Measurements from ENCODE around the gene BOC.

BOC gene

DNA sequence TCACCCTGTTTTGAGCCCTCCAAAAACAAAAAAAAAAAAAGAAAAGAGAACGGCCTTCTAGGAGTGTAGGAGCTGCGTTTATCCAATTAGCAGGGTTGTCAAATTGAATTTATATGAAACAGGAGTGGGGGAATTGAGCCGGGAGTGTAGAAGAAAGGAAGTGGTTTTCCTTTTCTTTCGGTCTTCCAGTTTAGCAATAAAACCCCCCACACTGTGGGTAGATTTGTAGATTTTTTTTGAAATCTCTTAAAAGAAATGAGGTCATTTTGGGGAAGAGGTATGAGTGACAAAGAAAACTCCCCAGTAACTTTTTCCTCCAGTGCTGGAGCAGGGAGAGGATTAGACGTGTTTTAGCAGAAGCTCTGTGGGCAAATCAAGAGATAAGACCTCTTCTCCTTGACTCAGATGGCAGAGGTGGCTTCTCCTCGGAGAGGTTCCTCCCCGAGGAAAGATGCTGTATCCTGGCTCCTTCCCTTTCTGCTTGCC, 30.8 kb downstream of the BOC start:
- TF ChIP-seq POLR2AphosphoS5 (IDR thresholded peaks at IDR 0.05; ENCODE audit: low read depth) (no peak), SPI1 (IDR thresholded peaks at IDR 0.05; ENCODE audit: borderline replicate concordance, low read depth) (peak; percentile 1; the same call in 1 of the 2 replicates), GABPA (IDR thresholded peaks at IDR 0.05; ENCODE audit: low read depth) (no peak)
- TF ChIP-seq, protein P1, sequence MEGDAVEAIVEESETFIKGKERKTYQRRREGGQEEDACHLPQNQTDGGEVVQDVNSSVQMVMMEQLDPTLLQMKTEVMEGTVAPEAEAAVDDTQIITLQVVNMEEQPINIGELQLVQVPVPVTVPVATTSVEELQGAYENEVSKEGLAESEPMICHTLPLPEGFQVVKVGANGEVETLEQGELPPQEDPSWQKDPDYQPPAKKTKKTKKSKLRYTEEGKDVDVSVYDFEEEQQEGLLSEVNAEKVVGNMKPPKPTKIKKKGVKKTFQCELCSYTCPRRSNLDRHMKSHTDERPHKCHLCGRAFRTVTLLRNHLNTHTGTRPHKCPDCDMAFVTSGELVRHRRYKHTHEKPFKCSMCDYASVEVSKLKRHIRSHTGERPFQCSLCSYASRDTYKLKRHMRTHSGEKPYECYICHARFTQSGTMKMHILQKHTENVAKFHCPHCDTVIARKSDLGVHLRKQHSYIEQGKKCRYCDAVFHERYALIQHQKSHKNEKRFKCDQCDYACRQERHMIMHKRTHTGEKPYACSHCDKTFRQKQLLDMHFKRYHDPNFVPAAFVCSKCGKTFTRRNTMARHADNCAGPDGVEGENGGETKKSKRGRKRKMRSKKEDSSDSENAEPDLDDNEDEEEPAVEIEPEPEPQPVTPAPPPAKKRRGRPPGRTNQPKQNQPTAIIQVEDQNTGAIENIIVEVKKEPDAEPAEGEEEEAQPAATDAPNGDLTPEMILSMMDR (IDR thresholded peaks at IDR 0.05; ENCODE audit: insufficient read depth, low read length), result no peak
- TF ChIP-seq, protein P2, sequence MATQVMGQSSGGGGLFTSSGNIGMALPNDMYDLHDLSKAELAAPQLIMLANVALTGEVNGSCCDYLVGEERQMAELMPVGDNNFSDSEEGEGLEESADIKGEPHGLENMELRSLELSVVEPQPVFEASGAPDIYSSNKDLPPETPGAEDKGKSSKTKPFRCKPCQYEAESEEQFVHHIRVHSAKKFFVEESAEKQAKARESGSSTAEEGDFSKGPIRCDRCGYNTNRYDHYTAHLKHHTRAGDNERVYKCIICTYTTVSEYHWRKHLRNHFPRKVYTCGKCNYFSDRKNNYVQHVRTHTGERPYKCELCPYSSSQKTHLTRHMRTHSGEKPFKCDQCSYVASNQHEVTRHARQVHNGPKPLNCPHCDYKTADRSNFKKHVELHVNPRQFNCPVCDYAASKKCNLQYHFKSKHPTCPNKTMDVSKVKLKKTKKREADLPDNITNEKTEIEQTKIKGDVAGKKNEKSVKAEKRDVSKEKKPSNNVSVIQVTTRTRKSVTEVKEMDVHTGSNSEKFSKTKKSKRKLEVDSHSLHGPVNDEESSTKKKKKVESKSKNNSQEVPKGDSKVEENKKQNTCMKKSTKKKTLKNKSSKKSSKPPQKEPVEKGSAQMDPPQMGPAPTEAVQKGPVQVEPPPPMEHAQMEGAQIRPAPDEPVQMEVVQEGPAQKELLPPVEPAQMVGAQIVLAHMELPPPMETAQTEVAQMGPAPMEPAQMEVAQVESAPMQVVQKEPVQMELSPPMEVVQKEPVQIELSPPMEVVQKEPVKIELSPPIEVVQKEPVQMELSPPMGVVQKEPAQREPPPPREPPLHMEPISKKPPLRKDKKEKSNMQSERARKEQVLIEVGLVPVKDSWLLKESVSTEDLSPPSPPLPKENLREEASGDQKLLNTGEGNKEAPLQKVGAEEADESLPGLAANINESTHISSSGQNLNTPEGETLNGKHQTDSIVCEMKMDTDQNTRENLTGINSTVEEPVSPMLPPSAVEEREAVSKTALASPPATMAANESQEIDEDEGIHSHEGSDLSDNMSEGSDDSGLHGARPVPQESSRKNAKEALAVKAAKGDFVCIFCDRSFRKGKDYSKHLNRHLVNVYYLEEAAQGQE (IDR thresholded peaks at IDR 0.05; ENCODE audit: insufficient replicate concordance, low read depth), result no peak
- Histone ChIP-seq H3K27ac (replicated peaks) (no peak overlapping the region), H3K4me3 (replicated peaks; ENCODE audit: insufficient read depth, low read length) (no peak overlapping the region), H3K27me3 (ENCODE audit: insufficient read depth, poor library complexity, severe bottlenecking) (peaks cover 2% of the 10 kb centered on the region)
- no peak for DNase-seq (ENCODE audit: low read depth in 1 of 2, low spot score in 1 of 2)

DNA sequence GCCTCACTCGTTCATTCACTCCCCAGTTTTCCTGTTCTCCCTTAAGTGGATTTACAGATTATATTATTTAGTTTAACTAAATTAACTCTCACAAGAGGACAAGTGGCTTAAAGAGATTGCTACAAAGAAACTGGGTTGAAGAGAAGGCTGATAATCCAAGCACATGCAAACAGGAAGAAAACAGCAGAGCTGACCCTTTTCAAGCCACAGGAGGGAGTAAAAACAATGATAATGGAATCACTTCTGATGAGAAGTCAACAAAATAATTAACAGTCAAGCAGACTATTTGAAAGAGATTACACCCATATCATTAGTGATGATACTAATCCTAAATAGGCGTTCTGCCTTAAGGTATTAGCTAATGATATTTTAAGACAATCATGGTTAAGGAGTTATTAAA, 31.7 kb downstream of the BOC start:
- TF ChIP-seq GABPA (IDR thresholded peaks at IDR 0.05; ENCODE audit: low read depth), result no peak
- TF ChIP-seq POLR2AphosphoS5 (IDR thresholded peaks at IDR 0.05; ENCODE audit: low read depth), result no peak
- TF ChIP-seq, protein P1 (IDR thresholded peaks at IDR 0.05; ENCODE audit: insufficient read depth, low read length), result no peak
- TF ChIP-seq, protein P2 (IDR thresholded peaks at IDR 0.05; ENCODE audit: insufficient replicate concordance, low read depth), result no peak
- no peak for TF ChIP-seq SPI1 (IDR thresholded peaks at IDR 0.05; ENCODE audit: borderline replicate concordance, low read depth)
- DNase-seq (ENCODE audit: low read depth in 1 of 2, low spot score in 1 of 2), result no peak
- Histone ChIP-seq H3K4me3 (replicated peaks; ENCODE audit: insufficient read depth, low read length) (no peak overlapping the region), H3K27me3 (ENCODE audit: insufficient read depth, poor library complexity, severe bottlenecking) (peaks cover 2% of the 10 kb centered on the region), H3K27ac (replicated peaks) (no peak overlapping the region)

DNA sequence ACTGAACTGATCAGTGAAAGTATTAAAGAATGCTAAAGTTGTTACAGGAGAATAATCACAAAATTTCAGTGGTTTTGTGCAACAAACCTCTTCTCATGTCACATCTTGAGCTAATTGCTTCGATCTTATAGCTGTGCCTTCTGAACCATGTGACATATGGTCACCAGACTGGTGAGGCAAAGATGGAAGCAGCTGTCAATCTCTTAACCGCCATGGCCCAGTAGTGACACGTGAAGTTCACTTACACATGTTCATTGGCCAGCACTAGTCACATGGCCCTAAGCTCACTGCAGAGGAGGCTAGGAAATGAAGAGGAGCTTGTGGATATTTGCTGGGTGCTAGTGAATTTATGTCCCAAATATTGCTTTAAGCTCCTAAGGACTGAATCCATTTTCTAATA, 32.5 kb downstream of the BOC start:
- no peak for DNase-seq (ENCODE audit: low read depth in 1 of 2, low spot score in 1 of 2)
- H3K4me3 ChIP-seq (replicated peaks; ENCODE audit: insufficient read depth, low read length), result no peak overlapping the region
- no peak overlapping the region for H3K27ac ChIP-seq (replicated peaks)
- TF ChIP-seq GABPA (IDR thresholded peaks at IDR 0.05; ENCODE audit: low read depth), result no peak
- TF ChIP-seq, protein P1 (IDR thresholded peaks at IDR 0.05; ENCODE audit: insufficient read depth, low read length), result no peak
- no peak for TF ChIP-seq SPI1 (IDR thresholded peaks at IDR 0.05; ENCODE audit: borderline replicate concordance, low read depth)
- TF ChIP-seq, protein P2 (IDR thresholded peaks at IDR 0.05; ENCODE audit: insufficient replicate concordance, low read depth), result no peak
- TF ChIP-seq POLR2AphosphoS5 (IDR thresholded peaks at IDR 0.05; ENCODE audit: low read depth), result no peak
- H3K27me3 ChIP-seq (ENCODE audit: insufficient read depth, poor library complexity, severe bottlenecking), result peaks cover 2% of the 10 kb centered on the region

Measured in HL-60 (cell line).